IPS-18c (cell line): ENCODE data around the gene FBXO17.

Experiments
- H3K4me3 ChIP-seq: 2 replicates; pipeline ENCODE4 v1.7.0; 2013; ENCODE audit warnings: low read depth, mild to moderate bottlenecking, low read length, moderate library complexity; ENCODE audit not compliant: insufficient read depth
- H3K9me3 ChIP-seq: one replicate; pipeline ENCODE4 v1.6.1; 2013; ENCODE audit warnings: mild to moderate bottlenecking, low read length, moderate library complexity; ENCODE audit not compliant: control insufficient read depth, insufficient read depth

Gene FBXO17

DNA sequence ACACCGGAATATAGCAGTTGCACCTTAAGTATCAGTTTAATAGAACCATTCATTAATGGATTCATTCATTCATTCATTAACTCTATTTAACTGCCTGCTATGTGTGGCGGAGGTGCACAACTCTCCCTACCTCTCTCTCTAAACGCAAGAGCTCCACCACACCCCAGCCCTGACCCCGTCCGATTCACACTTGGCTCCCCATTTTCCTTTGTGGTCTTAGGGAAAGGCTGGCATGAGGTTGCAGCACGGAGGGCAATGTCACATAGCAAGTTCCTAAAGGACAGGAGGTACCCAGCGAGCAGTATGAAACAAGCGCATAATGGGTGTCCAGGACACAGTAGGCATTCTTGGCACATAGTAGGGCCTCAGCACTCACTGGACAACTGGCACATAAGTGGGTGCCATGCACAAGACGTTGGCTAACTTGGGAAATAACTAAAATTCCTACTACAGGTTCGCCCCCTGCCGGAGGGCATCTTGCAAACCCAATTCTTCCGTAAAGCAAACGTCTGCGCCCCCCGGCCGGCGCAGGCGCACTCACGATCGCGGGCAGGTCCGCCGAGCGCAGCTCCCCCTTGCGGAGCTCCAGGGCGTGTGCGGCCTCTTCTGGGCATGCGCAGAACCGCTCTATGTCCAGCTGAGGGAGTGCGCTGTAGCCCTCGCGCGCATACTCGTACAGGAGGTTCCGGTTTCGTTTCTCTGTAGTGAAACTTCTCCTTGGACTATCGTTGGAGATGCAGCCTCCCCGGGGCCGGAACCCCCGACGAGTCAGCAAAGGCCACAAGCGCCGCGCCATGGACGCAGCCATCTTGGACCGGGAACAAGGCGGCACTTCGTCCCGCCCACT lies 45.4 kb downstream of the FBXO17 start, which contains the start of gene SARS2:
Gene SARS2, minus strand, starts transcription at position 835 of the 847 bp plus-strand sequence. Its CDS starts 27 bp downstream, at position 808.
- Histone ChIP-seq H3K4me3 (peak within 1 kb of the TSS; percentile 96), H3K9me3 (peaks cover 3% of the 10 kb centered on the region)

DNA sequence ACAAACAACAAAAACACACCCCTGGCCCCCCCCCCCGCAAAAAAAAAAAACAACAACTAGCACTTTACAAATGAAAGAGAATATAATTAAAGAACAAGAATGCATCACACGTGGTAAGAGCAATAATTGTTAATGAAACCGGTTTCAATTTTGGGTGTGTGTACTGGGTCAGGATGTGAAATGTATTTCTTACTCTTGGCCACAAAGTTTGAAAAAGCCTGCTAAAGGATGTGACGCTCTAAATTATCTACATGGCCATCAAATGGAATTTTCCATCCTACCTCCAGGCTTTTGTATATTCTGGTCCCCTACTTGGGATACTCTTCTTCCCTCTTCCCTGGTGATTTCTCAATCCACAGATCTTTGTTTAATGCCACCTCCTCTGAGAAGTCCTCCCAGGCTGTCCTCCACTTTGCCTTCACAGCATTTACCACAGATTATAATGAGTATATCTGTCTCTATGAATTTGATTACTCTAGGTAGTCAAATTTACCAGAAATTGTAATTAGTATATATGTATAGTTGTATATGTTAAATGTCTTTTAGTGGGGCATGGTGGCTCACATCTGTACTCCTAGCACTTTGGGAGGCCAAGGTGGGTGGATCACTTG lies 47.0 kb downstream of the FBXO17 start:
- no peak overlapping the region for H3K4me3 ChIP-seq
- peaks cover 2% of the 10 kb centered on the region for H3K9me3 ChIP-seq

- Histone ChIP-seq H3K9me3 (peaks cover 2% of the 10 kb centered on the region), H3K4me3 (no peak overlapping the region)
Measured at GRCh38 chr19:38924388-38924787, 51.2 kb downstream of the FBXO17 start.

DNA sequence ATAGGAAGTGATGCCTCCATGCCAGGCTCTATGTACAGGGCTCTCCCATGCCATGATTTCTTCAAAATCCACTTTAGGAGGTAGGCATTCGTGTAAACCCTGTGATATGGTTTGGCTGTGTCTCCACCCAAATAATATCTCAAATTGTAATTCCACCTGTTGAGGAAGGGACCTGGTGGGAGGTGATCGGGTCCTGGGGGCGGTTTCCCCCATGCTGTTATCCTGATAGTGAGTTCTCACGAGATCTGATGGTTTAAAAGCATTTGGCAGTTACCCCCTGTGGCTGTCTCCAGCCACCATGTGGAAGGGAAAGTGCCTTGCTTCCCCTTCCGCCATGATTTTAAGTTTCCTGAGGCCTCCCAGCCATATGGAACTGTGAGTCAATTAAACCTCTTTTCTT lies 53.1 kb downstream of the FBXO17 start:
- H3K4me3 ChIP-seq = no peak overlapping the region
- H3K9me3 ChIP-seq = peaks cover 2% of the 10 kb centered on the region

DNA sequence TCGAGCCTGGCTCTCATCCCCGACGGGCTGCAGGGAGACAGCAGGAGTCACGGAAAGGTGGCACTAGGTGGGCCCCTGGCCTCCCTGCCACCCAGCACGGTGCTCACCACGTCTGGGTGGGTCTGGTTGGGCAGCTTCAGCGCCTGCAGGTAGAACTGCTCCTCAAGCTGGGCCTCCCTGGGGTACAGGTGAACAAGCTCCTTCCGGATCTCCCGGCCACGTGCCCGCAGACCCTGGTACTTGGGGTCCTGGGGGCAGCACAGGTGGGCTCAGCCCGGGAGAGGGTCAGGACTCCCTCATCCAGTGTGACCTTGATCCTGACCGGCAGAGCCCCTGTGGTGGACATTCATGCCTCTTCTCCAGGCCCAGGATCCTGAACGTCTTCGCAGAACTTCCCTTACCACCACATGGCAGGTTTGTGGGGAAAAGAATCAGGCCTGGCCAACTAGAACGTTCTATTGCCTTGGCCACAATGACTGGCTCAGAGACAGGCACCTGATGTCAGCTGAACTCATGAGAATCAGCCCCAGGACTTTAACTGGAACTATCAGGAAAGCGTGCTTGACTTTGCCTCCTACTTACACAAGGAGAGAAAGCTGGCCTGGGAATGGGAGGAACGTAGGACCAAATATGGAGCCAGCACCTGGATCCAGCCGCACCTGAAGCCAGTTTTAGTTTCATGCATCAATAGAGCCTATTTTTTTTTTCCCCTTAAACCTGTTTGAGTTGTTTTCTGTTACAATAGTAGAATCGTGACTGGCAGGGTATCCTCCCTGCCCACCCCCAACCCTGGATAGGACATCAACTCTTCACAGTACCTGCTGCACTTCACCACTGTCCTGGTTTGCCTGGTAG lies 53.9 kb downstream of the FBXO17 start:
- Histone ChIP-seq H3K4me3 (no peak overlapping the region), H3K9me3 (peaks cover 2% of the 10 kb centered on the region)

DNA sequence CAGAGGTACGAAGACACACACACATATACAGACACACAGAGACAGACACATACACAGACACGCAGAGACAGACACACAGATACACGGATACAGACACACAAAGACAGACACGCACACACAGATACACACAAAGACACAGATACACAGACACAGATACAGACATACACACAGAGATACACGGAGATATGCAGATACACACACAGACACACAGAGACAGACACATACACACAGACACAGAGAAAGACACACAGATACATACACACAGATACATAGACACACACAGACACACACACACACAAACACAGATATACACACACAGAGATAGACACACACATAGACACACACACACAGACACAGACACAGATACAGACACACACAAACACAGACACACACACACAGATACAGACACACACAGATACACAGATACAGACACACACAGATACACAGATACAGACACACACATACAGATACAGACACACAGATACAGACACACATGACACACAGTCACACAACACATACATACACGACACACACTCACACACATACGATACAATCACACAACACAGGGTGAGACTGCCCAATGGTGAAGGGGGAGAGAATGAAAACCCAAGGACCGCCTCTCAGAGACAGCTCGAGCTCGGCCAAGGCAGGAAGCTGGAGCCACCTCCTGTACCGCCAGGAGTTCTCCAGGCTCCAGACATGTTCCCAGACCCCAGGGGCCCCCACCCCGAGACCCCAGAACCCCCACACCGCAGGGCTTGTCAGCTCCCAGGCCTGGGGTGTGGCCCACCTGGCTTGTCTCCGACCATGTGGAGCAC lies 54.7 kb downstream of the FBXO17 start:
- no peak overlapping the region for H3K4me3 ChIP-seq
- peaks cover 2% of the 10 kb centered on the region for H3K9me3 ChIP-seq

DNA sequence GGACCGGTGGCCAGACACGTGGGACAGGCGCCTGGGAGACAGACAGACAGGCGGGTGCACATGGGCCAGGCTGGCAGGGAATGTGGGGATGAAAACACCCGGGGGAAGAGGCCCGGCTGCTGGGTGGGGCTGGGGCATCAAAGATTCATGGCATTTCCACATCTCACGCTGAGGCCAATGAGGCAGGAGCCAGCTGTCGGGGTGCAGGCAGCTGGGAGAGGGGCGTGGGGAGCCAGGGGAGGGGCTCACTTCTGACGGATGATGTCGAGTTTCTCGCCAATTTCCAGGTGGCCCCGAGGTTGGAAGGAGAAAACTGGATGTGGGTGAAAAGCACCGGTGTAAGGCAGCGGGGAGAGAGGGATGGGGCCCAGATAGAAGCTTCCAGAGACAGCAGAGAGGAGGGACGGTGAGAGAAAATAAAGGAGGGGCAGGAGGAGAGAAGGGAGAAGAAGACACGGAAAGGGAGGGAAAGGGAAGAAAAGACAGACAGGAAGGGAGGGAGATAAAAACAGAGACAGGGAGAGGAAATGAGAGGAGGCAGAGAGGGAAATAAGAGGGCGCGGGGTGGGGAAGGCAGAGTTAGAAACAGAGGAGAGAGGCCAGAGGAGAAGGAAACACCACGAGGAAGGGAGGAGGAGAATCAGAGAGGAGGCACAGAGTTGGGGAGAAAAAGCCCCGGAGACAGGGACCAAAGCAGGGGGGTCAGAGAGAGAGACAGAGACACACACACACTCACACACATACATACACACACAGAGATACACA lies 55.5 kb downstream of the FBXO17 start:
- peaks cover 2% of the 10 kb centered on the region for H3K9me3 ChIP-seq
- no peak overlapping the region for H3K4me3 ChIP-seq

DNA sequence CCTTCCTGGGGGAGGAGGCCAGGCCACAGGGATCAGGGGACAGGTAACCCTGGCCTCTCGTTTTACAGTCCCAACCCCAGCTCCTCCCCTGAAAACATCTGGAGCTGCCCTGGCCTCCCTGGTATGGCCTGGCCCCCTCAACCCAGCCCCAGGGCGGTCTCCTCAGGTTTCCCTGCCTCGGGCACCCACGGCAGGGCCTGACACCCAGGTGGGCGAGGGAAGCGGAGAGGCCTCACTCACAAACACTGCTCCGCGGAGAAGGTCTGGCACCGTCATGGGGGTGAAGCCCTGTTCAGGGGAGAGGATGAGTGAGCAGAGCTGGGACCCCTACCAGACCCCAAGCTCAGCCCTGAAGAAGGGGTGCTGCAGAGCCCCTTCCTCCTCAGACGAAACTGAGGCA lies 57.0 kb downstream of the FBXO17 start:
- no peak overlapping the region for H3K4me3 ChIP-seq
- no peaks in the 10 kb centered on the region for H3K9me3 ChIP-seq

DNA sequence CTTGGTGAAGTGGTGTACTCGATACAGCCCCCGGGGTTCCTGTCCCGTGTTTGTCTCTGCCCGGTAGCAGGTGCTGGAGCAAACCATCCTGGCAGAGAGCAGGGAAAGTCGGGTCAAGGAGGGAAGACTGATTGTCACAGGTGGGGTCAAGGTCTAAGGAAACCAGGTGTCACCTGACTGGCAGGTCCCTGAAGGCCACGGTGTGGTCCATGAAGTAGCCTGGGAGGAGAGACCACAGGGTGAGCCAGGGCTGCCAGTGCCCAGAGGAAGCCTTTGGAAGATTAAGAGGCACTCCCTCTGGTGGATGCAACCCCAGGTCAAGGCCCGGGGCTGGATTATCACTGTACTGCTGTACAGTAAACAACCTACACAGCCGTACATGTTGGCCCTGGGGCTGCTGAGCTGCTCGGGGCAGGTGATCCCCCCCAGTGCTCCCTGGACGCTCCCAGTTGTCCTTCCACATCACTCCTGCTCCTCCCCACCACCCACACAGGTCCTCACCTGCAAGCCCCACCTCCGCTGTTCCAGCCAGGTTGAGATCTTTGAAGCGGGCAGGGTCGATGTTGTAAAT lies 57.5 kb downstream of the FBXO17 start:
- no peak overlapping the region for H3K4me3 ChIP-seq
- H3K9me3 ChIP-seq = no peaks in the 10 kb centered on the region

DNA sequence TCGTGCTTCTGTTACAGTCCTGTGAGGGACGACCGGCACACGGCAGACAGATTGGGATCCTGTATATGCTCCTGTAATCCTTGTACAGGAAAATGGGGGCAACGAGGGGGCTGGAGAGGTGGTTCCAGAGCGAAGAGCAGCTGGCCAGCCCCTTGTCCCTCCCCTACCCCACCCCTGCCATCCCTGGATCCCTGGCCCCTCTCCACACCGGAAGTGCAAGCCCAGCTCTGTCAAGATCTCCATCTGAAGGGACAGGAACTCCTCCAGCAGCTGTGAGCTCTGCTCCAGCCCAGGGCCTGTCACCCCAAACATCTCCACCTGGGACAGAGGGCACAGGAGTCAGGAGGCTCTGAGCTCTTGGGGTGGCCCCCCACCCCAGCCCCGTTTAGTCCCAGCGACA lies 58.0 kb downstream of the FBXO17 start:
- Histone ChIP-seq H3K9me3 (no peaks in the 10 kb centered on the region), H3K4me3 (no peak overlapping the region)

GRCh38 chr19:38915329-38916321 lies 59.9 kb downstream of the FBXO17 start:
- Histone ChIP-seq H3K4me3 (no peak overlapping the region), H3K9me3 (no peaks in the 10 kb centered on the region)

- no peak overlapping the region for H3K4me3 ChIP-seq
Measured at GRCh38 chr19:38913958-38914357, 61.6 kb downstream of the FBXO17 start.

DNA sequence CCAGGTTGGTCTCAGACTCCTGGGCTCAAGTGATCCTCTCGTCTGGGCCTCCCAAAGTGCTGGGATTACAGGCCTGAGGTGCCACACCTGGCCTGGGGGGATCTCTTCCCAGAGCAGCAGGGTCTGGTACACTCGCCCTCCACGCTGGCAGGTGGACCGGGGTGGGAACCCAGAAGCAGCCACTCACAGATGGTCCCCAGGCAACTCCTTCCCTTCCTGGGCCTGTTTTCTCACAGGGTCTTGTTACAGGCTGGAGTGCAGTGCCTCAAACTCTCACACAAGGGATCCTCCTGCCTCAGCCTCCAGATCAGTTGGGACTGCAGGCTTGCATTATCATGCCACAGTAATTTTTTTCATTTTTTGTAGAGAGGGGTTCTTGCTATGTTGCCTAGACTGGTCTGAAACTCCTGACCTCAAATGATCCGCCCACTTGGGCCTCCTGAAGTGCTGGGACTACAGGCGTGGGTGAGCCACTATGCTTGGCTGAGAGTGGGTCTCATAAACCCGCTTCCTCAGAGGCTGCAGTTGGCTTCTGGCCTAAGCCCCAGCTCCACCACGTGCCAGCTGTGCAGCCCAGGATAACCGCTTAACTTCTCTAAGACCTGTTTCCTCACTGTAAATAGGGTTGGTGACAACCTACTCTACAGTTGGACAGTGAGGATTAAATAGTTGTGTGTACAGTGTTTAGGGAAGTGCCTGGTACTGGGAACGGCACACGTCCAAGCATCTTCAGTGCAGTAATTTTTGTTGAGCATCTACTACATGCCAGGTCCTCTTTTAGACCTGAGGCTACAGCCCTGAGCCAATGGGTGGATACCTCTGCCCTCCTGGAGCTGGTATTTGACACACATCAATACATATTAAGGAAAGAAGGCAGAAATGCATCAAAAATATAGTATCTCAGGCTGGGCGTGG lies 62.7 kb downstream of the FBXO17 start:
- Histone ChIP-seq H3K9me3 (no peaks in the 10 kb centered on the region), H3K4me3 (no peak overlapping the region)

More at GRCh38 chr19:38913958-38914357, 61.6 kb downstream of the FBXO17 start:
- H3K9me3 ChIP-seq = no peaks in the 10 kb centered on the region

- Histone ChIP-seq H3K4me3 (peak overlapping the region; percentile 15; the same call in 1 of the 2 replicates), H3K9me3 (no peaks in the 10 kb centered on the region)
Measured at GRCh38 chr19:38911388-38912001, 64.0 kb downstream of the FBXO17 start.
